ENCODE data around the gene FLYWCH1.

Gene FLYWCH1

GRCh38 chr16:2911638-2912329 lies at the start of gene FLYWCH1:
TSS of gene FLYWCH1 (plus strand) at chr16:2911931. CDS start at chr16:2929686, 17,755 bp downstream.
- peak; percentile 66 to 89 for DNase-seq

- no peak for DNase-seq
These were observed 46.1 kb upstream of the FLYWCH1 start for GRCh38 chr16:2865651-2866050.

- no peak for DNase-seq
These were observed 45.3 kb upstream of the FLYWCH1 start for GRCh38 chr16:2866431-2866830.

GRCh38 chr16:2867661-2867986 lies 44.1 kb upstream of the FLYWCH1 start:
- no peak for DNase-seq

GRCh38 chr16:2867987-2868789 lies 43.5 kb upstream of the FLYWCH1 start:
- DNase-seq = peak; percentile 76 to 89

GRCh38 chr16:2871926-2872325 lies 39.8 kb upstream of the FLYWCH1 start:
- no peak for DNase-seq

- no peak for DNase-seq
These were observed 37.5 kb upstream of the FLYWCH1 start for GRCh38 chr16:2874032-2874911.

GRCh38 chr16:2874912-2875362 lies 36.8 kb upstream of the FLYWCH1 start:
- DNase-seq = peak; percentile 15 to 63

- no peak for DNase-seq
These were observed 31.8 kb upstream of the FLYWCH1 start for GRCh38 chr16:2879854-2880508.

GRCh38 chr16:2881783-2882649 lies 29.7 kb upstream of the FLYWCH1 start:
- DNase-seq = no peak

GRCh38 chr16:2882650-2883457 lies 28.9 kb upstream of the FLYWCH1 start, which contains the start of gene FLYWCH2:
TSS of gene FLYWCH2 (plus strand) at chr16:2883215. CDS start at chr16:2896450, 13,235 bp downstream.
- peak; percentile 80 to 95 for DNase-seq

GRCh38 chr16:2883458-2883908 lies 28.2 kb upstream of the FLYWCH1 start:
- no peak for DNase-seq

GRCh38 chr16:2884041-2884451 lies 27.7 kb upstream of the FLYWCH1 start:
- no peak for DNase-seq

GRCh38 chr16:2894231-2894630 lies 17.5 kb upstream of the FLYWCH1 start:
- DNase-seq = no peak

- no peak for DNase-seq
These were observed 15.9 kb upstream of the FLYWCH1 start for GRCh38 chr16:2895813-2896212.

- DNase-seq = no peak
These were observed 15.2 kb upstream of the FLYWCH1 start for GRCh38 chr16:2896480-2897010.

- no peak for DNase-seq
These were observed 14.6 kb upstream of the FLYWCH1 start for GRCh38 chr16:2897110-2897509.

GRCh38 chr16:2898831-2899563 lies 12.7 kb upstream of the FLYWCH1 start:
- no peak for DNase-seq

GRCh38 chr16:2899564-2900072 lies 12.1 kb upstream of the FLYWCH1 start:
- no peak for DNase-seq
